HepG2 (cell line): ENCODE measurements around the gene TMEM11. TPM values are rescaled to one million over a fixed set of nuclear protein-coding genes. Genes with fewer than 3 reads are reported as not detected.

Experiments used
- CBFB ChIP-seq: sonication (generic); formaldehyde crosslinking; IDR thresholded peaks from 2 replicates; pipeline ENCODE4 v1.4.0; 2020; ENCODE audit warnings: missing genetic modification reagents
- CC2D1A ChIP-seq: sonication (generic); formaldehyde crosslinking; IDR thresholded peaks from 2 replicates; pipeline ENCODE4 v1.8.1; 2023; ENCODE audit warnings: mild to moderate bottlenecking, missing genetic modification reagents
- CHD2 ChIP-seq: IDR thresholded peaks from 2 replicates; pipeline ENCODE4 v1.6.1; 2011; ENCODE audit warnings: low read depth, low read length, improper control_type of control experiment
- HOXA9 ChIP-seq: sonication (generic); formaldehyde crosslinking; IDR thresholded peaks from 2 replicates; pipeline ENCODE4 v1.8.1; 2022; ENCODE audit warnings: missing genetic modification reagents, mild to moderate bottlenecking, moderate library complexity, borderline replicate concordance
- KLF6 ChIP-seq: IDR thresholded peaks from 2 replicates; pipeline ENCODE4 v1.8.0; 2016; ENCODE audit warnings: missing biosample characterization, missing genetic modification reagents
- PCBP1 ChIP-seq: fragments of 200-400 bp; formaldehyde crosslinking; IDR thresholded peaks from 2 replicates; pipeline ENCODE4 v1.6.1; 2017; ENCODE audit warnings: mild to moderate bottlenecking, low read depth, low read length, borderline replicate concordance
- POGK ChIP-seq: sonication (generic); formaldehyde crosslinking; conservative IDR thresholded peaks from 2 replicates; pipeline ENCODE4 v1.8.0; 2022; ENCODE audit warnings: mild to moderate bottlenecking, moderate library complexity, missing genetic modification reagents
- RXRB ChIP-seq: IDR thresholded peaks from 2 replicates; pipeline ENCODE4 v1.6.1; 2016; ENCODE audit warnings: borderline replicate concordance, missing genetic modification reagents, missing compliant biosample characterization
- SIN3A ChIP-seq: IDR thresholded peaks from 2 replicates; pipeline ENCODE4 v1.6.1; 2011; ENCODE audit warnings: low read depth, mild to moderate bottlenecking, control low read depth, low read length, borderline replicate concordance
- SOX13 ChIP-seq, 3 experiments: fragments of 450-650 bp in 1 of 3; sonication (generic) in 1 of 3; formaldehyde crosslinking in 1 of 3; IDR thresholded peaks in 2 of 3; conservative IDR thresholded peaks in 1 of 3; 2 replicates each; pipeline versions ENCODE4 v1.5.0 to v1.6.1; 2016 to 2020; ENCODE audit warnings: antibody characterized with exemption in 1 of 3, mild to moderate bottlenecking in 1 of 3, missing compliant biosample characterization in 1 of 3, missing genetic modification reagents in 1 of 3, moderate library complexity in 1 of 3
- SRY ChIP-seq: sonication (generic); formaldehyde crosslinking; IDR thresholded peaks from 2 replicates; pipeline ENCODE4 v1.8.0; 2022; ENCODE audit warnings: mild to moderate bottlenecking, missing genetic modification reagents
- TFDP1 ChIP-seq: IDR thresholded peaks from 2 replicates; pipeline ENCODE4 v1.6.1; 2016; ENCODE audit warnings: missing compliant biosample characterization, missing genetic modification reagents, borderline replicate concordance
- WIZ ChIP-seq: sonication (generic); formaldehyde crosslinking; IDR thresholded peaks from 2 replicates; pipeline ENCODE4 v1.5.1; 2020; ENCODE audit warnings: mild to moderate bottlenecking, missing genetic modification reagents
- ZBTB4 ChIP-seq: sonication (generic); formaldehyde crosslinking; IDR thresholded peaks from 2 replicates; pipeline ENCODE4 v1.4.0; 2020; ENCODE audit warnings: missing genetic modification reagents, mild to moderate bottlenecking, borderline replicate concordance
- ZKSCAN5 ChIP-seq: sonication (generic); formaldehyde crosslinking; IDR thresholded peaks from 2 replicates; pipeline ENCODE4 v1.5.1; 2020; ENCODE audit warnings: mild to moderate bottlenecking, missing genetic modification reagents
- ZNF205 ChIP-seq: IDR thresholded peaks from 2 replicates; pipeline ENCODE4 v1.6.1; 2018; ENCODE audit warnings: missing biosample characterization, missing genetic modification reagents
- ZNF292 ChIP-seq: sonication (generic); formaldehyde crosslinking; IDR thresholded peaks from 2 replicates; pipeline ENCODE4 v1.8.1; 2022; ENCODE audit warnings: mild to moderate bottlenecking, low read depth, missing genetic modification reagents, borderline replicate concordance
- ZNF446 ChIP-seq: sonication (generic); formaldehyde crosslinking; IDR thresholded peaks from 2 replicates; pipeline ENCODE4 v1.5.0; 2020; ENCODE audit warnings: mild to moderate bottlenecking, missing genetic modification reagents
- ZNF546 ChIP-seq: sonication (generic); formaldehyde crosslinking; conservative IDR thresholded peaks from 2 replicates; pipeline ENCODE4 v1.8.1; 2023; ENCODE audit warnings: mild to moderate bottlenecking, missing genetic modification reagents
- ZNF747 ChIP-seq: sonication (generic); formaldehyde crosslinking; IDR thresholded peaks from 2 replicates; pipeline ENCODE4 v1.8.1; 2023; ENCODE audit warnings: missing genetic modification reagents, mild to moderate bottlenecking, borderline replicate concordance
- ZSCAN29 ChIP-seq: sonication (generic); formaldehyde crosslinking; conservative IDR thresholded peaks from 2 replicates; pipeline ENCODE4 v1.4.0; 2020; ENCODE audit warnings: mild to moderate bottlenecking, missing genetic modification reagents
- polyA plus RNA-seq, 8 experiments: library from polyadenylated mRNA; depleted of rRNA in 3 of 8; stranded (reverse) in 7 of 8; unstranded in 1 of 8; fragments of >200 nt; fragmentation: Illumina TruSeq in 4 of 8; extraction: Trizol in 4 of 8; gene quantifications; 2 replicates each; pipeline versions ENCODE4 v1.2.1 to v1.2.3, GENCODE V29; 2011 to 2016; ENCODE audit warnings: low read depth in 4 of 8, missing spikeins in 1 of 8, mixed read lengths in 1 of 8; ENCODE audit not compliant: insufficient read depth in 1 of 8
- total RNA-seq, 5 experiments: library from RNA; depleted of rRNA; stranded (reverse); fragments of >200 nt; fragmentation: Illumina TruSeq; extraction: Trizol; gene quantifications; 2 replicates each; pipeline ENCODE4 v1.2.3, GENCODE V29; 2016; ENCODE audit warnings: low read depth in 1 of 5

Gene TMEM11
- total and polyA plus RNA-seq, 2 of the 13 experiments (the other 11 are each of a cell fraction or from before 2014, with no cell fraction given), result 18.7 to 35.0 TPM

GRCh38 chr17:21214015-21214776, at the start of gene TMEM11 (continued):
- TF ChIP-seq SIN3A (peak; percentile 53; the same call in 1 of the 2 replicates), HOXA9 (CRISPR knock-in tag) (peak; percentile 63; the same call in 1 of the 2 replicates), KLF6 (peak; percentile 2; the same call in 1 of the 2 replicates), TFDP1 (CRISPR knock-in tag) (peak; percentile 76; the same call in 1 of the 2 replicates), PCBP1 (0 out of 2 replicates have a peak, but pooled peaks have one; percentile 53), SRY (CRISPR knock-in tag) (peak; percentile 14; the same call in 1 of the 2 replicates), CBFB (CRISPR knock-in tag) (peak; percentile 33; the same call in 1 of the 2 replicates), ZBTB4 (no peak), ZNF747 (0 out of 2 replicates have a peak, but pooled peaks have one; percentile 29), WIZ (CRISPR knock-in tag) (0 out of 2 replicates have a peak, but pooled peaks have one; percentile 31), ZNF446 (CRISPR knock-in tag) (peak; percentile 61; the same call in 1 of the 2 replicates), CHD2 (peak; percentile 95), ZKSCAN5 (CRISPR knock-in tag) (no peak), RXRB (CRISPR knock-in tag) (peak; percentile 15; the same call in 1 of the 2 replicates), ZSCAN29 (CRISPR knock-in tag) (no peak), CC2D1A (CRISPR knock-in tag) (no peak), SOX13 (IDR thresholded peaks at IDR 0.05) (no peak), SOX13 (CRISPR knock-in tag; conservative IDR thresholded peaks at IDR 0.05 in 1 of 2, IDR thresholded peaks at IDR 0.05 in 1 of 2) (no peak), POGK (CRISPR knock-in tag) (0 out of 2 replicates have a peak, but pooled peaks have one; percentile 10), ZNF292 (CRISPR knock-in tag) (no peak), ZNF205 (CRISPR knock-in tag) (0 out of 2 replicates have a peak, but pooled peaks have one; percentile 9), ZNF546 (CRISPR knock-in tag) (peak; percentile 65)
